HG03558 (cell line): ENCODE results near the gene SND1.

Experiments used
- ATAC-seq: cut with Tn5 transposase; IDR thresholded peaks from one replicate; pipeline ENCODE4 v1.9.1; 2021; ENCODE audit warnings: moderate number of reproducible peaks; ENCODE audit not compliant: unreplicated experiment; ENCODE audit errors: extremely low read depth

Gene SND1

GRCh38 chr7:128000854-128001265 lies 348.9 kb downstream of the SND1 start:
- ATAC-seq, result no peak

GRCh38 chr7:128003167-128003566 lies 351.2 kb downstream of the SND1 start:
- no peak for ATAC-seq

- no peak for ATAC-seq
Measured at GRCh38 chr7:128003787-128004186, 351.8 kb downstream of the SND1 start.

GRCh38 chr7:128004623-128005022 lies 352.6 kb downstream of the SND1 start:
- no peak for ATAC-seq

GRCh38 chr7:128005117-128005516 lies 353.1 kb downstream of the SND1 start:
- ATAC-seq, result no peak

- ATAC-seq, result no peak
Measured at GRCh38 chr7:128005759-128006159, 353.8 kb downstream of the SND1 start.

- ATAC-seq, result no peak
Measured at GRCh38 chr7:128006550-128007302, 354.7 kb downstream of the SND1 start.

GRCh38 chr7:128007303-128007680 lies 355.3 kb downstream of the SND1 start:
- ATAC-seq, result no peak

- ATAC-seq, result no peak
Measured at GRCh38 chr7:128008141-128008540, 356.1 kb downstream of the SND1 start.

GRCh38 chr7:128008744-128009143 lies 356.8 kb downstream of the SND1 start:
- ATAC-seq, result no peak

- no peak for ATAC-seq
Measured at GRCh38 chr7:128010391-128011127, 358.6 kb downstream of the SND1 start.

- no peak for ATAC-seq
Measured at GRCh38 chr7:128011131-128011661, 359.2 kb downstream of the SND1 start.

GRCh38 chr7:128014811-128015210 lies 362.8 kb downstream of the SND1 start:
- ATAC-seq, result no peak

GRCh38 chr7:128017460-128017859 lies 365.5 kb downstream of the SND1 start:
- no peak for ATAC-seq

GRCh38 chr7:128017862-128018845 lies 366.2 kb downstream of the SND1 start:
- no peak for ATAC-seq

- ATAC-seq, result no peak
Measured at GRCh38 chr7:128019288-128019687, 367.3 kb downstream of the SND1 start.

- no peak for ATAC-seq
Measured at GRCh38 chr7:128020159-128020558, 368.2 kb downstream of the SND1 start.

- no peak for ATAC-seq
Measured at GRCh38 chr7:128021366-128021765, 369.4 kb downstream of the SND1 start.

GRCh38 chr7:128022631-128023532 lies 370.9 kb downstream of the SND1 start:
- no peak for ATAC-seq
